Subcutaneous adipose tissue (tissue), 4 donors: ENCODE measurements around the gene GLI2. TPM values are rescaled to one million over a fixed set of nuclear protein-coding genes. Genes with fewer than 3 reads are reported as not detected.

Source experiments
- CTCF ChIP-seq: fragments of 450-650 bp; IDR thresholded peaks from one replicate; pipeline ENCODE4 v1.5.1; 2016; ENCODE audit warnings: low read depth, mild to moderate bottlenecking, control low read depth, antibody characterized with exemption, moderate library complexity
- total RNA-seq, 4 donors: library from RNA; depleted of rRNA; stranded (reverse); fragments of >200 nt; gene quantifications; one replicate each; pipeline ENCODE4 v1.1.0, GENCODE V29; 2016

Gene GLI2
- total RNA-seq, 4 donors from 2014 or later = 0.82 to 1.5 (median 1.0) TPM

- TF ChIP-seq CTCF = no peak
These were observed 31.9 kb downstream of the GLI2 start for GRCh38 chr2:120767486-120768005.

GRCh38 chr2:120768112-120769048 lies 32.7 kb downstream of the GLI2 start:
- TF ChIP-seq CTCF = no peak

- no peak for TF ChIP-seq CTCF
These were observed 33.6 kb downstream of the GLI2 start for GRCh38 chr2:120769076-120769786.

GRCh38 chr2:120769787-120770120 lies 34.1 kb downstream of the GLI2 start:
- TF ChIP-seq CTCF = no peak

- TF ChIP-seq CTCF = no peak
These were observed 34.5 kb downstream of the GLI2 start for GRCh38 chr2:120770176-120770575.

GRCh38 chr2:120770641-120771040 lies 35.0 kb downstream of the GLI2 start:
- TF ChIP-seq CTCF = no peak
